WTC11 (cell line): ENCODE data around the gene FGD3. TPM values are rescaled to one million over a fixed set of nuclear protein-coding genes. Genes with fewer than 3 reads are reported as not detected.

ENCODE experiments used
- ATAC-seq: fragments of 200-7000 bp; cut with Tn5 transposase; 2 replicates; pipeline ENCODE4 v1.10.0; 2021; ENCODE audit warnings: mild to moderate bottlenecking, moderate library complexity
- CTCF ChIA-PET: fragments of 300-600 bp; sonication (Branson Sonifier 250); formaldehyde crosslinking; loops from one replicate; lab custom pipeline; 2021; ENCODE audit warnings: antibody characterized with exemption; lab: Charles Lee
- POLR2A ChIA-PET: fragments of 350-600 bp; sonication (Branson Sonifier 250); formaldehyde crosslinking; loops from one replicate; lab custom pipeline; 2021; ENCODE audit warnings: antibody characterized with exemption; lab: Charles Lee
- DNase-seq: peaks from one replicate; pipeline ENCODE4 v3.0.0; 2021; ENCODE audit warnings: low spot score
- H3K27ac Mint-ChIP-seq: 2 replicates; pipeline ENCODE4 v1.8.0; 2021; ENCODE audit warnings: mixed read lengths
- H3K27me3 Mint-ChIP-seq: 2 replicates; pipeline ENCODE4 v1.8.0; 2021; ENCODE audit warnings: low read depth, mild to moderate bottlenecking, moderate library complexity, mixed read lengths
- H3K36me3 Mint-ChIP-seq: 2 replicates; pipeline ENCODE4 v1.8.0; 2021; ENCODE audit warnings: mixed read lengths
- H3K4me1 Mint-ChIP-seq: 2 replicates; pipeline ENCODE4 v1.8.0; 2022; ENCODE audit warnings: mixed read lengths
- H3K4me3 Mint-ChIP-seq: 2 replicates; pipeline ENCODE4 v1.8.0; 2021; ENCODE audit warnings: mild to moderate bottlenecking, moderate library complexity, mixed read lengths
- H3K9me3 Mint-ChIP-seq: 2 replicates; pipeline ENCODE4 v1.8.0; 2021; ENCODE audit warnings: mixed read lengths
- E2F4 ChIP-seq: sonication (generic); formaldehyde crosslinking; IDR thresholded peaks from 2 replicates; pipeline ENCODE4 v1.8.1; 2022; ENCODE audit warnings: low read depth, mild to moderate bottlenecking, moderate library complexity, missing genetic modification reagents, borderline replicate concordance
- ETV6 ChIP-seq: sonication (generic); formaldehyde crosslinking; IDR thresholded peaks from 2 replicates; pipeline ENCODE4 v1.8.1; 2022; ENCODE audit warnings: mild to moderate bottlenecking, missing genetic modification reagents
- FOXJ3 ChIP-seq: sonication (generic); formaldehyde crosslinking; IDR thresholded peaks from 2 replicates; pipeline ENCODE4 v1.9.0; 2021; ENCODE audit warnings: missing genetic modification reagents, mild to moderate bottlenecking, borderline replicate concordance
- GABPB1 ChIP-seq: sonication (generic); formaldehyde crosslinking; IDR thresholded peaks from 2 replicates; pipeline ENCODE4 v1.8.1; 2023; ENCODE audit warnings: mild to moderate bottlenecking, missing genetic modification reagents
- HMGXB4 ChIP-seq: sonication (generic); formaldehyde crosslinking; IDR thresholded peaks from 2 replicates; pipeline ENCODE4 v1.8.1; 2023; ENCODE audit warnings: mild to moderate bottlenecking, moderate library complexity, missing genetic modification reagents
- MXD4 ChIP-seq: fragments of 250-450 bp; sonication (Bioruptor Pico); IDR thresholded peaks from 2 replicates; pipeline ENCODE4 v1.8.0; 2021; ENCODE audit warnings: mild to moderate bottlenecking, moderate library complexity, borderline replicate concordance
- NR2C2 ChIP-seq: sonication (generic); formaldehyde crosslinking; IDR thresholded peaks from 2 replicates; pipeline ENCODE4 v1.8.0; 2022; ENCODE audit warnings: mild to moderate bottlenecking, missing genetic modification reagents
- OVOL2 ChIP-seq: fragments of 250-450 bp; sonication (Bioruptor Pico); IDR thresholded peaks from 2 replicates; pipeline ENCODE4 v1.9.0; 2021; ENCODE audit warnings: mild to moderate bottlenecking, borderline replicate concordance
- PRDM15 ChIP-seq: sonication (generic); formaldehyde crosslinking; IDR thresholded peaks from 2 replicates; pipeline ENCODE4 v1.8.0; 2022; ENCODE audit warnings: missing genetic modification reagents
- RORB ChIP-seq: fragments of 250-450 bp; sonication (Bioruptor Pico); IDR thresholded peaks from 2 replicates; pipeline ENCODE4 v1.9.0; 2021; ENCODE audit warnings: mild to moderate bottlenecking
- SOX15 ChIP-seq: fragments of 250-450 bp; sonication (Bioruptor Pico); IDR thresholded peaks from 2 replicates; pipeline ENCODE4 v1.9.0; 2021; ENCODE audit warnings: mild to moderate bottlenecking
- SP1 ChIP-seq: sonication (generic); formaldehyde crosslinking; conservative IDR thresholded peaks from 2 replicates; pipeline ENCODE4 v1.8.1; 2022; ENCODE audit warnings: missing genetic modification reagents
- USF1 ChIP-seq: sonication (generic); formaldehyde crosslinking; IDR thresholded peaks from 2 replicates; pipeline ENCODE4 v1.8.0; 2022; ENCODE audit warnings: mild to moderate bottlenecking, missing genetic modification reagents
- ZBTB21 ChIP-seq: sonication (generic); formaldehyde crosslinking; IDR thresholded peaks from 2 replicates; pipeline ENCODE4 v1.8.1; 2023; ENCODE audit warnings: mild to moderate bottlenecking, missing genetic modification reagents, borderline replicate concordance
- ZNF138 ChIP-seq: sonication (generic); formaldehyde crosslinking; conservative IDR thresholded peaks from 2 replicates; pipeline ENCODE4 v1.8.1; 2022; ENCODE audit warnings: mild to moderate bottlenecking, moderate library complexity, missing genetic modification reagents
- total RNA-seq: library from RNA; stranded (reverse); gene quantifications from 3 replicates; pipeline ENCODE4 v1.2.3, GENCODE V29; 2021
- TF ChIP-seq, protein P1 (sequence below): sonication (generic); formaldehyde crosslinking; IDR thresholded peaks from 2 replicates; pipeline ENCODE4 v1.8.1; 2022; ENCODE audit warnings: mild to moderate bottlenecking, missing genetic modification reagents, moderate library complexity, borderline replicate concordance

Gene FGD3
- total RNA-seq, 1 experiment from 2014 or later: 1.9 TPM

DNA sequence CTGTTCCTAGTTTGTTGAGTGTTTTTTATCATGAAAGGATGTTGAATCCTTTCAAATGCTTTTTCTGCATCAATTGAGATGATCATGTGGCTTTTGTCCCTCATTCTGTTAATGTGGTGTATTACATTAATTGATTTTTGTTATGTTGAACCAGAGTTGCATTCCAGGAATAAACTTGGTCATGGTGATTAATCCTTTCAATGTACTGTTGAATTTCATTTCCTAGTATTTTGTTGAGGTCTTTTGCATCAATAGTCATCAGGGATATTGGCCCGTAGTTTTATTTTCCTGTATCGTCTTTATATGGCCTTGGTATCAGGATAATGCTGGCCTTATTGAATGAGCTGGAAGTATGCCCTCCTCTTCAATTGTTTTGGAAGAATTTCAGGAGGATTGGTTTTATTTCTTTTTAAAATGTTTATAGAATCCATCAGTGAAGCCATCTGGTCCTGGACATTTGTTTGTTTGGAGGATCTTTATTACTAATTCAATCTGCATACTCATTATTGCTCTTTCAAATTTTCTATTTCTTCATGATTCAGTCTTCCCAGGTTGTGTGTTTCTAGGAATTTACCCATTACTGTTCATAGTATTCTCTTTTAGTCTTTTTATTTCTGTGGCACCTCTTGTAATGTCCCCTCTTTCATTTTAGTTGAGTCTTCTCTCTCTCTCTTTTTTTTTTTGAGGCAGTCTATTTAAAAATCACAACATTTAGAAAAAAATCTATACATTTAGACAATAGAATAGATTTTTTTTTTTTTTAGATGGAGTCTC lies 32.1 kb downstream of the FGD3 start:
- ChIA-PET CTCF (no interaction called here), POLR2A (no interaction called here)
- Mint-ChIP-seq H3K27ac (no peak overlapping the region), H3K4me3 (no peak overlapping the region), H3K4me1 (peaks cover 29% of the 10 kb centered on the region), H3K27me3 (peaks cover 8% of the 10 kb centered on the region), H3K36me3 (peaks cover 42% of the 10 kb centered on the region), H3K9me3 (peaks cover 41% of the 10 kb centered on the region)
- TF ChIP-seq E2F4 (no peak), FOXJ3 (CRISPR knock-in tag) (no peak)
- no peak for ATAC-seq
- DNase-seq: no peak

GRCh38 chr9:92980085-92980745 lies 32.9 kb downstream of the FGD3 start:
- POLR2A ChIA-PET: no interaction called here
- TF ChIP-seq ETV6 (CRISPR knock-in tag) (no peak), HMGXB4 (no peak), OVOL2 (no peak), MXD4 (CRISPR knock-in tag) (no peak), ZNF138 (CRISPR knock-in tag) (no peak), SP1 (CRISPR knock-in tag) (no peak), PRDM15 (CRISPR knock-in tag) (no peak), NR2C2 (CRISPR knock-in tag) (no peak), USF1 (no peak), SOX15 (no peak), ZBTB21 (CRISPR knock-in tag) (no peak), RORB (CRISPR knock-in tag) (no peak), GABPB1 (CRISPR knock-in tag) (no peak)
- TF ChIP-seq, protein P1, sequence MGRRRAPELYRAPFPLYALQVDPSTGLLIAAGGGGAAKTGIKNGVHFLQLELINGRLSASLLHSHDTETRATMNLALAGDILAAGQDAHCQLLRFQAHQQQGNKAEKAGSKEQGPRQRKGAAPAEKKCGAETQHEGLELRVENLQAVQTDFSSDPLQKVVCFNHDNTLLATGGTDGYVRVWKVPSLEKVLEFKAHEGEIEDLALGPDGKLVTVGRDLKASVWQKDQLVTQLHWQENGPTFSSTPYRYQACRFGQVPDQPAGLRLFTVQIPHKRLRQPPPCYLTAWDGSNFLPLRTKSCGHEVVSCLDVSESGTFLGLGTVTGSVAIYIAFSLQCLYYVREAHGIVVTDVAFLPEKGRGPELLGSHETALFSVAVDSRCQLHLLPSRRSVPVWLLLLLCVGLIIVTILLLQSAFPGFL (CRISPR knock-in tag): no peak
- TF ChIP-seq, all 79 proteins: peak for 0
- peaks cover 27% of the 10 kb centered on the region for H3K4me1 Mint-ChIP-seq
- ATAC-seq: no peak
- peaks cover 47% of the 10 kb centered on the region for H3K36me3 Mint-ChIP-seq
- no peak overlapping the region for H3K4me3 Mint-ChIP-seq
- CTCF ChIA-PET: no interaction called here
- peaks cover 8% of the 10 kb centered on the region for H3K27me3 Mint-ChIP-seq
- H3K27ac Mint-ChIP-seq: no peak overlapping the region
- H3K9me3 Mint-ChIP-seq: peaks cover 44% of the 10 kb centered on the region
- no peak for DNase-seq
